GM21717 (cell line): ENCODE results near the gene CRTC3.

Experiments
- ATAC-seq: cut with Tn5 transposase; IDR thresholded peaks from one replicate; pipeline ENCODE4 v1.9.1; 2021; ENCODE audit warnings: mild to moderate bottlenecking, moderate library complexity; ENCODE audit not compliant: unreplicated experiment

CRTC3 gene

DNA sequence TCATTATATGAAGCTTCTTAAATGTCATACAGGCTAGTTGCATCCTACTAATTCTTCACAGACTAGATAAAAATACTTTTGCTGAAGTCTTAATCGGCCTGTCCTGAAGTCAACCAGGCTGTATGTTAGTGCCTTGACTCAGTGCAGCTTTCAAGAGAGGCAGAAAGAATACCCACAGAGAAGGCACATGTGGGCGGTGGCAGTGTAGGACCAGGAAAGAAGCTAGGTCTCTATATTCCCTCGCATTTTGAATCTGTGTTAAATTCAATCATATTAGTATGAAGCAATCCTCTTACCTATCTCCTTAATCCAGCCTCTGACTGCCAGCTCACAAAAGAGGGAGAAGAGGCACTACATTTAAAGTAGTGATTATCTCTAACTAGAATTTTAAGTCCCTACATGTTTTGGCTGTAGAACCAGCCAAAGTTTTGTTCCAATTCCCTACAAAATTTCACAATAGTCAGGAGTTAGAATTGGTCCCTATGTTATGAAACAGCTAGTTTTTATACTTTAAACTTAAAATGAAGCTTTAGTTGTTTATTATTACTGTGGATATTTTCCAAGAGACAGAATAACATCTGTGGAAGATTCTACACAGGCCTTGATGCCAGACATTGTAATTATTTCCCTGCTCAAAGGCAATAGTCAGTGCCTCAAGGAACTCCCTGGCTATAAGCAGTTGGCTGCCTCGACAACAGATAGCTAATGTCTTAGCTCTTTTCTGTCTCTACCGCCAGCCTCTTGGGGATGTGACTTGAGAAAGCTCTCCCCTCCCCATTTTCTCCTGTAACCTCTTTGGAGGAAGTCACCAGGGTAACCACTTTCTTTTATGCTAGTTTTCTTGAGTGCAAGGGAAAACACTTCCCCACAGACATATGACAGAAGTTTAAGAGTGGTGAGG lies 31.9 kb downstream of the CRTC3 start:
- ATAC-seq: no peak

DNA sequence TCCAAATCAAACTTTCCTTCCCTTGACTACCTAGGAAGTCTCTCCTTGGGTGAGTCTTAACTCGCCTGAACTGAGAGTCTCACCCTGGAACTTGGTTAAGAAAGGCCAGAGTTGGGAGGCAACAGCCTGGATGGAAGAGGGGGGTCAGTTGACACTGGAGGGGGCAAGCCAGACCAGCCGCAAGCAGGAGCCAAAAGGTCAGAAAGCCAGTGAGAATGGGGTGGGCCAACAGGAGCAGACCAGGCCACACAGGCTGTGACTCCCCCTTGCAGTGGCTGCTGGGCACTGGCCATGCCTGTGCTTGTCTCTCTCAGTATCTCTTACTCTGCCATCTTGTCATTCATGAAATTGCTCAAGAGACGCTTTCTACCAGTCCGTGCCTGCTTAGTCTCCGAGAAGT lies 32.9 kb downstream of the CRTC3 start:
- ATAC-seq: no peak

DNA sequence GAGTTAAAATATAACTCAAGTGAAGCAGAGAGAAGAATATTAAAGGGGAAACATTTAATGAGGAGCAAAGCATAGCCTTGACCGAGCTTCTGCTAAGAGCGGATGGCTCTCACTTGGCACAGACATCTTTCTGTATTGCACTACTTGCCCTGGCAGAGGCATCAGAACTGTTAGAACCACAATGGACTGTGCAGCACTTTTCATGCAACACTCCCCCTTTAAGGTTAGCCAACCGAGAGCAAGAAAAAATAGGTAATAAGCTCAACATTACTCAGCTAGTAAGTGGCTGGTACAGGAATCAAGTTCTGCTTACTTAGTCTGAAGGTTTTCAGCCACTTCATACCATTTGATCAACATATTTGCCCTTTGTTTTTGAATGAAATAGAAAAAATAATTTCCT lies 33.7 kb downstream of the CRTC3 start:
- no peak for ATAC-seq

DNA sequence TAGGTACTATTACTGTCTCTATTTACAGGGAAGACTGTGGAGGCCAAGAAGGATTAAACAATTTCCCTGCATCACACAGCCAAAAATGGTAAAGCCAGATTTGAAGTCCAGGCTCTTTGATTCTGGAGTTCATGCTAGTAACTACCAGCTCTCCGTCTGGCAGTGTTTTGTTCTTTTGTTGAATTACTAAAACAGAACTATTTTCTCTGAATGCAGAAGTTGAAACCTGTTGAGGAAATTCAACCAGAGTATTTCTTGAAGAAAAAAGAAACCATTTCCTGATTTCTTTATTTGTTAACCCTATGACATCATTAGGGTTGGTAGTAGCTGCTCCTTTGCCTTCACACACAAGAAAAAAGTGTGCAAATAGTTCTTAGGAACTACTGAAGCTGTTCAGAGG lies 34.3 kb downstream of the CRTC3 start:
- no peak for ATAC-seq

- ATAC-seq: no peak
Observed at GRCh38 chr15:90564590-90564989, 34.9 kb downstream of the CRTC3 start.

DNA sequence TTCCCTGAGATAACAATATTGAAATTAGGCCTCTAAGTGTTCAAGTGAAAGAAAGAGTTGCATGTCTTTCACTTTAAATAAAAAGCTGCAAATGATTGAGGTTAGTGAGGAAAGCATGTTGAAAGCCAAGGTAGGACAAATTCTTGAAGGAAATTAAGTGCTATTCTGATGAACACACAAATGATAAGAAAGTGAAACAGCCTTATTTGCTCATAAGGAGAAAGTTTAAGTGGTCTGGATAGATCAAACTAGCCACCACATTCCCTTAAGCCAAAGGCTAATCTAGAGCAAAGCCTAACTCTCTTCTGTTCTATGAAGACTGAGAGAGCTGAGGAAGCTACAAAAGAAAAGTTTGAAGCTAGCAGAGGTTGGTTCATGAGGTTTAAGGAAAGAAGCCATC lies 36.1 kb downstream of the CRTC3 start:
- no peak for ATAC-seq

- no peak for ATAC-seq
Observed at GRCh38 chr15:90570643-90571042, 40.9 kb downstream of the CRTC3 start.

- peak; percentile 68 for ATAC-seq
Observed at GRCh38 chr15:90571063-90571541, 41.4 kb downstream of the CRTC3 start.

GRCh38 chr15:90572893-90573292 lies 43.2 kb downstream of the CRTC3 start:
- ATAC-seq: no peak

DNA sequence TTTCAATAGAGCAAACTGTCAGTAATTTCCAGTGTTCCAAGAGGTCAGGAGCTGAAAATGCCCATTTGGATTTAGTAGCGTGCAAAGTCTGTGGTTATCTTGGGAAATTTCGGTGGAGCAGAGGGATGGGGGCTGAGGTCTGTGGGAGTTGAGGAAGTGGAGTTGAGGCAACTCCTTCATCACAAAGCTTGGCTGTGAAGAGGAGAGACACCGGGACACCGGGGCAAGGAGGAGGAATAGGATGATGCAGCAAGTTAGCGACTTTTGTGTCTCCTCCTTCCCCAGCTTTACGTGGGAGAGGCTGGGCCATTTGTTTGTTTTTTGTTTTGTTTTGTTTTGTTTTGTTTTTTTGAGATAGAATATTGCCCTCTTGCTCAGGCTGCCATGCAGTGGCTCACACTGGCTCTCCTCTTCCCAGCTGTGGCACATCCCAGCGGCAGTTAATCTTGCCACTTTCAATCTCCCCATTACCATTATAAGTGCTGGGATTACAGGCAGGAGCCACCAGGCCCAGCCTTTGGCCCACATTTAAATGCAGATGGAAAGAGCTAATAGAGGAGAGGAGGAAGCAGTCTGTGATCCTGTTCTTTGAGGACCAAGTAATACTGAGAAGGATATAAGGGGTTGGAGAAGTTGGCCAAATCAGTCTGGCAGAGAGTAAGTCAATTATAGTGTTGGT lies 47.1 kb downstream of the CRTC3 start:
- ATAC-seq: no peak

GRCh38 chr15:90579213-90579612 lies 49.5 kb downstream of the CRTC3 start:
- no peak for ATAC-seq

DNA sequence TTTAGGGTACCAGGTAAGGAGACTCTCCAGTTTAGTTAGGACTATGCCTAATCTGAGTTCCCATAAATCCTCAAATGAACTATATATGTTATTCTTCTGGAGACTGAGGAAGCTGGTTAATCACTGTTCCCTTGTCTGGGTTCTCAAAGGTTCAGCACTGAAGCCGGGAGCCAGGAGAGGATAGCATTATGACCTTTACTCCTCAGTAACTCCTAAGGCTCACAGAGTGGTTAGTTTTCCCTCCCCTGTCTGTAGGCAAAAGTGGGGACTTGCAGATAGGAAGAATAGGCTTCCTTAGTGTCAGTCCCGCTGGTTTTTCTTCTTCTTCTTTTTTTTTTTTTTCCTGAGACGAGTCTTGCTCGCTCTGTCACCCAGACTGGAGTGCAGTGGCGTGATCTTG lies 50.4 kb downstream of the CRTC3 start:
- ATAC-seq: no peak

- ATAC-seq: no peak
Observed at GRCh38 chr15:90580541-90580940, 50.8 kb downstream of the CRTC3 start.

DNA sequence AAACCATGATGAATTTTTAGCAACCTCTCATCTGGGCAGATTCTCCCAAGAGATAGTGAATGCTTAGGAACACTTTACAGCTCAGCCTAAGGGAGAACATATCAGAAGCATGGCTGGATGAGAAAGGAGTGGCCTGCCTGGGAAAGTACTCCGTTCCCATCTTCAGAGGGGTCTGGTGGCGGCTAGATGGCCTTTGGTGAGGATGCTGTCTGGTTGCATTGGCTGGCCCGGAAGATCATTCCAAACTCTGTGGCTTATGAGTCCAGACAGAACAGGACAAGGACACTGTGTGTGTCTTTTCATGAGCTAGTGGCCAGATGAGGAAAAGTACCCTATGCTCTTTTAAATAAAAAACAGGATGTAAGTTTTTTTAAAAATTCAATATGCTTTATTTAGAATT lies 51.2 kb downstream of the CRTC3 start:
- ATAC-seq: no peak

DNA sequence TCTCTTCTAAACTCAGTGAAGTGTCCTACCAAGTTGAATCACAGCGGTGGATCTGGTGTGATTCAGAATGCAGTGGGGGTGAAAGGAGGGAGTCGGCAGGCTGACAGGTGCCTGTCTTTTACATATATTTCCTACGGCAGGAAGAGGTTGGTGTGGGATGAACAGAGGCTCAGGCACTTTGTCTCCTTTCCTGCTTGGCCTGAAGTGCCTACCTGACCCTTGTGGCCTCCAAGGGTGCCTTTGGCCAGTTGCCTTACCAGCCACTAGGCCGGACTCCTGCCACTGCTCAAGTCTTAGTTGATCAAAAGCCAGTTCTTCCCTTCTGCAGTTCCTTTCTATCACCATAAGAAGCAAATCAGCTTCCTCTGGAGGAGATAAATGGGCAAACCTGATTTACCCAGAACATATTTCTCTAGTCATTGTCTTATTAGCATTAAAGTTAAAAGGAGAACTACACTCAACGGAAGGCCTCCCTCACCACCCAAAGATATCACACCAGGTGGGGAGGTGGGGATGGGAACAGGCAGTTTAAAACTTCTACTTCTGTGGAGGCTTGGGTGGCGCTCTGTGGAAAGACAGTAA lies 52.1 kb downstream of the CRTC3 start:
- no peak for ATAC-seq

- no peak for ATAC-seq
Observed at GRCh38 chr15:90582553-90582952, 52.8 kb downstream of the CRTC3 start.

GRCh38 chr15:90583471-90584252 lies 53.9 kb downstream of the CRTC3 start:
- ATAC-seq: no peak

GRCh38 chr15:90584841-90585240 lies 55.1 kb downstream of the CRTC3 start:
- ATAC-seq: no peak

DNA sequence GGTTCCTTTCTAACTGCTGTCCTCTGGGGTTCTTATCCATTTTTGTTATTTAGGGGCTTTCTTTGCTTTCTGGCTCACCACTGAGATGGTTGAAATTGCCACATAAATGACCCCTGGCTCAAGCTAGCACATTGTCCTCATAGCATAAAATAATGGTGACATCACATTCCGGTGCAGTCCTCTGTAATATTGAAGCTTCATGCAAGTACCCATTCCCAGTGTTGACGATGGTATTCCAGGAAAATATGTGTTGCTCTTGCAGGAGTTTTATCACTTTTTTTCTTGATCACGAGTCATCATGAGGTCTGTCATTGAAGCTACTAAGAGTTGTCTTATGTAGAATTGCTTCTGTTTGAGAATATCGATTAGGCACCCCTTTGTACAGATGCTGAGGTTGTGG lies 56.1 kb downstream of the CRTC3 start:
- ATAC-seq: no peak

DNA sequence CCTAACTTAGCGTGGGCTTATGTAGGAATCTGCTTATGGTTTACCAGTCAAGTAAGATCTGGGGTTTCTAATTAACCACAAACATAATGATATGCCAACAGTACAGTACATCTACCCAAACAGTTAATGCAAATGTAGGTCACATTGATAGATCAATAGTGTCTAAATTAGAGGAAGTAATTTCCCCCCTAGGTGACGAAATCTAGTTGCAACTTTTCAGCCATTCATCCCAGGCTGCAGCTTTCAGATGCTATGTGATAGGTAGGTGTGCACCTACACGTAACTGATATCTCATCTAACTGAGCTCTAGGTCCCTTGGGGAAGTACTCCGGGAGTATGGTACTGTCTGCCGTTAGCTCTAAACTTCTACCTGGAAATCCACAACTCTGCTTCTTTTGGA lies 57.2 kb downstream of the CRTC3 start:
- ATAC-seq: no peak

DNA sequence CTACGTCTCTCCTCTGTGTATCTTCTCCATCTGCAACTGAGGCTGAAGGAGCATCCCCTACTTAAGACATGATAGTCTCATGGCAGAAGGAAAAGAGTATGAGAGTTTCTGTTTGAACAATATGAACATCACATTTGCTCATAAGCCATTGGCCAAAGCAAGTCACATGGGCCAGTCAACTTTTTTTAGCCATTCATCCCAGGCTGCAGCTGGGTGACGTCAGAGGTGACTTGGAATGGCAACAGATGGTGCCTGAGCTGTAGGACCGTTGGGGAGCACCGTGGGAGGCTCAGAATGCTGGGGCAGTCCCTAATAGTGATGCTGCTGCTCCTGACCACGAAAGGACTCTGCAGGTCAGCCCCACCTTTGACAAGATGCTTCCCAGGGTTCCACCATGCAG lies 58.7 kb downstream of the CRTC3 start:
- ATAC-seq: no peak
